Measurements from ENCODE around the gene GALNTL6.

- TF ChIP-seq BHLHE40 (IDR thresholded peaks at IDR 0.05; ENCODE audit: borderline replicate concordance) (no peak), NFRKB (IDR thresholded peaks at IDR 0.05) (no peak), CTBP1 (IDR thresholded peaks at IDR 0.05; ENCODE audit: borderline replicate concordance) (no peak), ELF4 (IDR thresholded peaks at IDR 0.05) (no peak), SP1 (IDR thresholded peaks at IDR 0.05) (no peak), ARNT (IDR thresholded peaks at IDR 0.05) (no peak), FOXA1 (IDR thresholded peaks at IDR 0.05) (no peak), HDGF (IDR thresholded peaks at IDR 0.05; ENCODE audit: borderline replicate concordance) (no peak), SUZ12 (IDR thresholded peaks at IDR 0.05) (no peak), FOXK2 (IDR thresholded peaks at IDR 0.05) (no peak), PKNOX1 (IDR thresholded peaks at IDR 0.05) (no peak), FOXM1 (IDR thresholded peaks at IDR 0.05; ENCODE audit: borderline replicate concordance) (no peak), TARDBP (IDR thresholded peaks at IDR 0.05) (no peak), ZNF384 (IDR thresholded peaks at IDR 0.05) (no peak)
These were observed 973.9 kb downstream of the GALNTL6 start for GRCh38 chr4:172787111-172787510.
